ENCODE results near the gene TSPAN12.
"Not testable (repeated sequence)": the region's sequence is repeated elsewhere in the genome, so short reads cannot be mapped to it uniquely, and the experiment has no call there.

TSPAN12 gene

DNA sequence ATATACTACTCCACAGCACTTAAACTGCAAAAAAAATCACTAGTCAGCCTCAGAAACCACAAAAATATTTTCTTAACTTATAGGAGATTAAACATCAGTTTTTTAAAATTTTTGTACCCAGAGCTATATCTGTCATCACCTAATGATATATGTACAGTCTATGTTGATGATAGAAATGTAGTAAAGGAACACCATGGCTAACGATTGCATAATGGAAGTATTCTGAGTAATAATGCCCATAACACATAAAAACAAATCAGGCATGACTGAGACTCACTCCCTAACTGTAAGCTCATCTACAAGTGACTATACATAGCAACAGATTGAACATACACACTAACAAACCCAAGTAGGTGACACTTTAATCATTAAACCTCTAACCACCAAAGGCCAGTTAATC is 51.3 kb downstream of the TSPAN12 start:
- no peak for DNase-seq (ENCODE audit: low read depth in 3 of 3)

DNA sequence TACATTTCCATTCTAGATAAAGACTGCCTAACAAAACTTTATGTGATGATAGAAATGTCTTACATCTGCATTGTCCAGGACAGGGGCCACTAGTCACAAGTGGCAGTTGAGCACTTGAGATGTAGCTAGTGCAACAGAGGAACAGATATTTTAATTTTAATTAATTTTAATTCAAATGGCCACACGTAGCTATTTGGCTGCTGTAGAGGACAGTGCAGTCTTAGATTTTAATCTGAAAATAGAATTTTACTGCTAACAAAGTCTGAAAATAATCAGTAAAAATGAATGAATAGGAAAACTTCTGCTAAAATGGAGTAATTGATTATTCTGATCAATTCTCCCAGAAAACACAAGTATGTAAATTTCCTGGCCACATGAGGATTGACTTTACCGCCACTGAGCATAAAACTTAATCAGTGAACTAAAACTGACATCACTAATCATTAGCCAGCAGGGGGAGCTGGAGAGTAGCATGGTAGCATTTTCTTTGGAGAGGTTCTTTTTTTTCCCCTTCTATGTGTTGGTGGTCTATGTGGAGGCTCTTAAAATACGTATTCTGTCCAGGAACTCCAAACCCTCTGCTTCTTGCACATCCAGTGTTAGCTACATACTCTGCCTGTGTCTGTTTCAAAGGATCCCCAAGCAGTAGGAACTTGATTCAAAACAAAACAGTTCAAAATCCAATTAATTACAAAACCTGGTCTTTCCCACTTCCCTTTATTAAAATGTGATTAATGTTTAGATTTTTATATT is 52.1 kb downstream of the TSPAN12 start:
- peak; percentile 18 to 34 (median 19) for DNase-seq (ENCODE audit: low read depth in 3 of 3)

DNA sequence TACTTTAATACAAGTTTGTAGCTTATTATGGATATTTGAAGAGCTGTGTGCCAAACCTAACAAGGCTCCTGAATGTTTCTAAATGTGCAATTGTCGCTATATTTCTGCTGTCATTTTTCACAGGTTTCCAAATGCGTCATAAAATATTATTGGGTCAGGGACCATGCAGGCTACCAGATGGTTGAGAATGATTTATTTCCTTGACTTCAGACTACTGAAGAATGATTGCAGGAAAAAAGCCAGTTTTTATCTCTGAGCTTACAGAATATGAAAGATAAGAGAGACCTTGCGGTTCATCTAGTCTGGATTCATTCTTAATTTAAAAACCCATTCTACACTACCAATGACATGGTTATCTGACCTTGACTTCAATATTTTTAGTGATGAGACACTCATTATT is 55.2 kb downstream of the TSPAN12 start:
- DNase-seq (ENCODE audit: low read depth in 3 of 3), result no peak

DNA sequence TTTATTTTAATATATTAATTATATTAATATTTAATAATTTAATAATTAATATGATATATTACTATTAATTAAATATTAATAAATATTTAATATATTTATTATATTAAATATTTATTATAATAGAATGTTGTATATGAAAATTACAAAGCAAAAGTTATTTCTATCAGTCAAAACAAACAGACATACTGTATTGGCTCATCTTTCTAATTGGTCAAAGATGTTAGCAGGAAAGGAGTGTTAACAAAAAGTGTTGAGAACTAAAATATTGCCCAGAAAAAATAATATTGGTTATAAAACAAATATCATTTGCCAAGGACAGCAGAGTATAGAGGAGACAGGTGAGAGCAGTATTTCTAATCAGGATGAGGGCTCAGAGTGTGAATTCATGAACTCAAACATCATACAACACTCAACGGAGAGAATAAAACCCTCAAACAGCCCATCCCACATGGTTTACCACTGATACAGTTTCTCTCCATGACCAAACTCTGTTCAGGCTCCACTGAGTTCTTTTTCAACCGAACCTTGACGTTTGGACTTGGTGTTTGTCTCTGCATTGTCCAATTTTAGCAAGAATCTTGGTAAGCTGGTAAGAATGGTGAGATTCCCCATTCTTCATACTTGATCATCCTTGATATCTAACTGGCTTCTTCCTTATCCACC is 58.0 kb downstream of the TSPAN12 start:
- no peak for DNase-seq (ENCODE audit: low read depth in 3 of 3)

DNA sequence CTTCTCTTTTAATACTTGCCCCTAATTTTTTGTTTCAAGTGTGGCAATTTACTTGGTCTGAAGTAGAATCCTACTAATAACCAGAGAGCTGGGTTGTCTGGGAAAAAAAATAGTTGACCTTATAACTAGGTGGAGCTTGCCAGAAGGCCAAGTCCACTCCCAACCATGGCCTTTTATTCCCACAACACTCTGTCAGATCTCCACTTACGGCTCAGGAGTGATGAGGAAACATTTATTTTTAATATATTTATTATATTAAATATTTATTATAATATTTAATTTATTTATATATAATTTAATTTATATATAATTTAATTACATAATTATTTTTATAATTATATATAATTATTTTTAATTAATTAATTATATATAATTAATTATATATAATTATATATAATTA is 58.8 kb downstream of the TSPAN12 start:
- DNase-seq (ENCODE audit: low read depth in 3 of 3), result no peak

DNA sequence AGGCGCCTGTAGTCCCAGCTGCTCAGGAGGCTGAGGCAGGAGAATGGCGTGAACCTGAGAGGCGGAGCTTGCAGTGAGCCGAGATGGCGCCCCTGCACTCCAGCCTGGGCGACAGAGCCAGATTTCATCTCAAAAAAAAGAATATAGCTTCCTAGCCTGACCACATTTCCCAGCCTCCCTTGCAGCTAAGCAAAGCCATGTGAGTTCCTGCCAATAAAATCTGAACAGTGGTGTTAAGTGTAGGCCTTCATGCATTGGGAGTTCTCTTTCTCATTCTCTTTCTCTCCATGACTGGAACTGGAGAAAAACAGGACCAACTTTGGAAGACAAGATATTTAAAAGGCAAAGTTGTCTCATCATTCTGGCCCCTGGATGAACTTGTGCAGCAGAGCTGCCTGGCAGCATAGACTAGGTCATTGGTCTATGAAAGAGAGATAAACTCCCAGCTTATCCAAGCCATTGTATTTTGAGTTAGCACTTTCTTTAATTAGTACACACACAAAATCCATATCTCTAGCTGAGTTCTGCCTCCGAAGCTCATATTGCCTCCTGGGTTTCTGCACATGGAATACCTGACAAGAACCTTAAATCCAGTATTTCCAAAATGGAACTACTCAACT is 60.8 kb downstream of the TSPAN12 start:
- no peak for DNase-seq (ENCODE audit: low read depth in 3 of 3)

DNA sequence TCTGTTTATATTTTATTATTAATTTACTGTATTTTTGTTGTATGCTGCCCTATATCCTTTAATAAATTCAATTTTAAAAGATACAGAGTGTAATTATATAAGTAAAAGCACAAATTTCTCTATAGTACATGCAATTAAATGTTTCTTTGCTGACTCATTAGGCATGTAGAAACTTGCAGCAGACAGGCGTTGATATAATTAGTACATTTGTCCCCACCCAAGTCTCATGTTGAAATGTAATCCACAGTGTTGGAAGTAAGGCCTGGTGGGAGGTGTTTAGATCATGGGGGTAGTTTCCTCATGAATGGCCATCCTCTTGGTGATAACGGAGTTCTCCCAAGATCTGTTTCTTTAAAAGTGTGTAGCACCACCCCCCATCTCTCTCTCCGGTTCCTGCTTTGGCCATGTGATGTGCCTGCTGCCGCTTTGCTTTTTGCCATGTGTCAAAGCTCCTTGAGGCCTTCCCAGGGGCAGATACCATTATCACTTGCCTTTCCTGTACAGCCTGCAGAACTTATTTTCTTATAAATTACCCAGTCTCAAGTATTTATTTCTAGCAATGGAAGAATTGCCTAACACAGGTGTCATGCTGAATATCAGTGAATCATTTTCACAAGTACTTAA is 63.7 kb downstream of the TSPAN12 start:
- no peak for DNase-seq (ENCODE audit: low read depth in 3 of 3)

DNA sequence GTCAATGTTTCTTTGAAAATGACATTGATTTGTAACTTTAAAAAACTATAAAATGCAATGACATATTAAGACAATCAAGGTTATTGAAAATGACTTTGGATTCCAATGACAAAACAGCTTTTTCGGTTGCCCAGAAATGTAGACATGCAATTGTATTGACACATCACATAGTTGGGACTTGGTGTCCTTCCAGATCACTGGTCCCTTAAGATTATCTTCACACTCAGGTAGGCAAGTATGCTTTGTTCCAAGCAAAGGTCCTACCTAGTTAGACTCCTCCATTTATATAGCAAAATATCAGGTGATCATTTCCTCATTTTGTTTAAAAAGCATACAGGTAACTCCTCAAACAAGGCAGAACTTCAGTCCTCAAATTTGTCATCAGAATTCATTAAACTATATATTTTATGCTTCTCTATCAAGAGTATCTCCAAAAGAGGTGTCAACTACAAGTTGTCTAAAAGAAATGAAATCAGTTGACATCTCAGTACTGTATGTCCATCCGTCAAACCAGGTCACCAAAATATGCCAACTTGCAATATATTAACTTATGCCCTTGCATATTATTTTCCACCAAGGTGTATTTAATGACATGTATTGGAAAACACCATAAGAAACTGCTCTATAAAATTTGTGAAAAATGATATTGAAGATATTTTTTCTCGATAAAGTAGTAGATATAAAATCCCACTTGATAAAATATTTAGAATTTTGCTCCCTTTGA is 64.6 kb downstream of the TSPAN12 start:
- no peak for DNase-seq (ENCODE audit: low read depth in 3 of 3)

DNA sequence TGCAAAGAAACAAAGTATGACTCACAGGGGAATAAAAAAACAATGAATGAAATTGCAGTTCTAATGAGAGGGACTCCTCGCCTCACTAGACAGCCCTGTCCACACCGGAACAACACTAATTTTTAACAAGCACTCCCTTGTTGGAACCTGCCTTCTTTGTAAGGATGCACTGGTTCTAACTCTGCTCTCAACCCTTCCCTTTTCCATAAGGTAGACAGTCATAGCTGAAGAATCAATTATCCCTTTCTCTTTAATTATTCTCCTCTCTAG is 65.1 kb downstream of the TSPAN12 start:
- no peak for DNase-seq (ENCODE audit: low read depth in 3 of 3)

DNA sequence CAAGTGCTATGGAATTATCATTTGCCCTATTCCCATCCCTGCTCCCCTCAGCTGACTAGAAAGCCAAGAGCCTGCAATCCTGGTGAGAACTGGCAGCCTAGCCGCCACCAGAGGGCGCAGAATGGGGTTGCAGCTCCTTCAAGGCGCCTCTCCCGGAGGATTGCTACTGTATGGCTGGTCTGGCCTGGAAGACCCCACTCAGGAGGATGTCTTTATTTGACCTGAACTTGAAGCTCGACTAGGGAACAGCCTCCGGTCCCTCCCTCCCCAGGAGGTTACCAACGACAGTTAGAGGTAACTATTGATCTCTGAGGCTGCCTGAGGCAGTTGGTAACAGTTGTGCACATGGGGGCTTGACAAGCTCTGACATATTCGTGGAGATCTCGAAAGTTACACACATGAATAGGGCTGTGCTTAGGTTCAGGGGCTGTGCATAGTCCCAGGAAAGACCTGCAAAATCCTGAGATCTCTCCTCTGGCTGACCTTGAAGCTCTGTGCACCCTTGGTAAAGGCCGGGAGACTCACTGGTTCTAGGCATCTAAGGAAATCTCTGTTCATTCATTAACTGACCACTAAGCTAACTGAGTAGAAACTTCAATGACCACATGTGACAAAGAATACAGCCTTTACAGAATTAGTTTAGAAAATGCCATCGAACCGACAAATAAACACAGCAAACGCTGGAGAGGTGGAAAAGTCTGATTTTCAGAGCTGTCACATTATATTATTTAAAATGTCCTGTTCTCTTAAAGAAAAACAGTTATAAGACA is 65.7 kb downstream of the TSPAN12 start:
- DNase-seq (ENCODE audit: low read depth in 3 of 3), result peak; percentile 42 to 63 (median 43)

DNA sequence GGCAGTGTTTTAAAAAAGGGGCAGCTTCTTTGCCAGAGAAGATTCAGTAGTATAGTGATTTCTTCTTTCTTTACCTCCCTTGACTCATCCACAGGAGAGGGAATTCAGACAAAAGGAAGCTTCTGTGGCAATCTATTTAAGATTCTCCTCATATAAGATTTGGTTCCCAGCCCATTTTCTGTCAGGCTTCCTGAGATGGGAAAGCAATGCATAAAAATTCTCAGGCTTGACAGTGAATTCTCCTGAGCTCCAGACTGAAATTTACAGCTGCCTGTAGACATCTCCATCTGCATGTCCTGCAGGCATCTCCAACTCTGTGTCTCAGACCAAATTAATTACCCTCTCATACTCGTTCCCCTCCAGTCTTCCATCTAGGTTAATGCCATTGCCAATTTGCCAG is 72.8 kb downstream of the TSPAN12 start:
- no peak for DNase-seq (ENCODE audit: low read depth in 3 of 3)

DNA sequence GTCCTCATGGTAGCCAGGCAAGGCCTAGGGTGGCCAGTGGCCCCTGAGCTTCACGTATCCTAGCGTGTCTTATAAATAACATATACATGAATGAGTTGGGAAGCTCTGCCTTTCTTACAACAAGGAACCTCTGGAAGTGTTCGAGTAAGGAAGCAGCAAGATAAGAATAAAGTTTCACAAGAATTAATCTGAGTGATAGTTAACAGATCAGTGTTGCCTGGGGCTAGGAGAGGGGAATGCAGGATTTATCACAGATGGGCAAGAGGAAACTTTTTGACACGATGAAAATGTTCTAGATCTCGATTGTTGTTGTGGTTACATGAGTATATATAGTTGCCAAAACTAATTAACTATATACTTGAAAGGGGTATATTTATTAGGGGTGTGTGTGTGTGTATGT is 74.2 kb downstream of the TSPAN12 start:
- no peak for DNase-seq (ENCODE audit: low read depth in 3 of 3)

DNA sequence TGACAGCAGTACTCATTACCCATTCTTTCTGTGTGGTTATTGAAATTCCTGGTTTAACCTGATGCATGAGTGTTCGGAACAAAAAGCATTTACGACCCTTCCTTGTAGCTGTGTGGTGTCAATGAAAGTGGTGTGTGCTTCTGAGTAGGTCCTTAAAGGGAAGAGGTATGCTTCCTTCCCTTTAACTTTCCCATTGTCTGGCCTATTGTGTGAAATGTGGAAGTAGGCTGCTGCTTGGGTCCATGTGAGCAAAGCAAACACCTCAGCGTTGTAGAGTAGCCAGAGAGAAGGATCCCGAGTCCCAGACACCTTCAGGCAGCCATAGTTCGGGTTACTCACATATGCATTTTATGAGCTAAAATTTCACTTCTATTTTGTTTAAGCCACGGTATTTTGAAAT is 74.7 kb downstream of the TSPAN12 start:
- no peak for DNase-seq (ENCODE audit: low read depth in 3 of 3)

DNA sequence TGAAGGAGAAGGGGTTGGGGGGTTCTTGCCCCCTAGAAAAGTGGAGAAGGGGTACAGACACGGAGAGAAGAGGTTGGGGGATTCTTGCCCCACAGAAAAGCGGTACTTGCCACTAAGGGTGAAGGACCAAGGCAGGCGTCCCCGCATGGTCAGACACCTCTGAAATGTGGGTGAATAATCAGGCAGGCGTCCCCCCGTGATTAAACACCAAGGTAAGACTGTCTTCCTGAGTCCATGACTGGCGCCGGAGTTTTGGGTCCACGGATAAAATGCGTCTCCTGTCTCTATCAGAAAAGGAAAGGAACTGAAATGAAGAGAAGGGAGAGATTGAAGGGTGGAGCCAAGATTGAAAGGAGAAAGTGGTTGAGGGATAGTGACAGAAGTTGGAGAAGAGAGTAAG is 76.0 kb downstream of the TSPAN12 start:
- DNase-seq (ENCODE audit: low read depth in 3 of 3), result not testable (repeated sequence)

DNA sequence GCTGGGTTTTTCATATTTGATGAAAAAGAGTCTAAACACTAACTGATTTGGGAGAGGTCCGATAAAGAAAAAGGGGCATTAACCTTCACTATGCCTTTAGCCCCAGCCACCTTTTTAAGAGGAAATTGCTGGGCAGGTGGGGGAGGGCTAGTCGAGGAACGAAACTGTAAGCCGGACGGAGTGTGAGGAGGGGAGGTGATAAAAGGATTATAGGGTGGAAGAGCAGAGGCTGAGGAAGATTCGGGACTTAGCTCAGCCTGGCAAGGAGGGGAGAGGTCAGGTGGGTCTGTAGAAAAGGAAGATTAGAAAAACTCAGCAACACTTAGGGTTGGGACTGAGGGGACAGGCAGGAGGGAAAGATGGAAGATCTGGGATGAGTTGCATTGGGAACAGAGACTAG is 77.0 kb downstream of the TSPAN12 start:
- no peak for DNase-seq (ENCODE audit: low read depth in 3 of 3)

DNA sequence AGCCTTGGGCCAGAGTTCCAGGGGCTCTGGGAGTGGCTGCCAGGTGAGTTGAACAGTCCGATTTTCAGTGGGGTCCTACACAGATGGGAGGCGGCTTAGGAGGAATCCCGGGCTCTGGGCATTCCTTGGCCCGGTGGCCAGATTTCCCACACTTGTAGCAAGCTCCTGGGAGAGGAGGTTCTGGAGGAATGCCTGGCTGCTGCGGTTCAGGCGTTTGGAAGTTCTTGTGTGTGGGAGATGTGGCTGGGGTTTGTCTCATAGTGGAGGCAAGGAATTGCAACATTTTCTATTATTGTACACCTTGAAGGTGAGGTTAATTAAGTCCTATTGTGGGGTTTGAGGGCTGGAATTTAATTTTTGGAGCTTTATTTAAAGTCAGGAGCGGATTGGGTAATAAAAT is 77.5 kb downstream of the TSPAN12 start:
- not testable (repeated sequence) for DNase-seq (ENCODE audit: low read depth in 3 of 3)

DNA sequence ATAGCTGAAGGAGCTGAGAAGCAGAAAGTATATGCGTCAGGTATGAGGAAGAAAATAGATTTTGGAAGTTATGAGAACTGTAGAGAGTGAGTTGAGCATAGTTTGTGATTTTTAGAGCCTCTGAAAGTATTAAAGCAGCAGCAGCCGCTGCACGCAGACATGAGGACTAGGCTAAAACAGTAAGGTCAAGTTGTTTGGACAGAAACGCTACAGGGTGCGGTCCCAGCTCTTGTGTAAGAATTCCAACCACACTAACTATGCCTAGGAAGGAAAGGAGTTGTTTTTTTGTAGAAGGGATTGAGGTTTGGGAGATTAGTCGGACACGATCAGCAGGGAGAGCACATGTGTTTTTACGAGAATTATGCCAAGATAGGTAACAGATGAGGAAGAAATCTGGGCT is 78.9 kb downstream of the TSPAN12 start:
- DNase-seq (ENCODE audit: low read depth in 3 of 3), result not testable (repeated sequence)

DNA sequence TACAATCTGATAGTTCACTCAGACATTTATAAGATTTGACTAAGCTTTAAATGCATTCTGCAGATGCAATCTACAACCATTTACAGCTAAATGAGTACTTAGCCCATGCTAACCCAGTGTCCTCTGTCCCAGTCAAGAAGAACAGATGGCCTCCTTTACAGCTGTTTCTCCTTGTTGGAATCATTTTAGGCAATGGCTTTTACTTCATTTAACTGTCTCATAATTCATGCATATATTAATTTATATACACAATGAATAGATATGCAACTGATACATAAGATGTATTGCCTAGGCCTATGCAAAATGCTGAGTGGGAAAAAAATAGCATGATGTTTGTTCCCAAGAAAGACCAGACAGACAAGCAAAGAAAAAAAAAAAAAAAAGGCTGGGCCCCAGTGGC is 82.2 kb downstream of the TSPAN12 start:
- DNase-seq (ENCODE audit: low read depth in 3 of 3), result no peak

DNA sequence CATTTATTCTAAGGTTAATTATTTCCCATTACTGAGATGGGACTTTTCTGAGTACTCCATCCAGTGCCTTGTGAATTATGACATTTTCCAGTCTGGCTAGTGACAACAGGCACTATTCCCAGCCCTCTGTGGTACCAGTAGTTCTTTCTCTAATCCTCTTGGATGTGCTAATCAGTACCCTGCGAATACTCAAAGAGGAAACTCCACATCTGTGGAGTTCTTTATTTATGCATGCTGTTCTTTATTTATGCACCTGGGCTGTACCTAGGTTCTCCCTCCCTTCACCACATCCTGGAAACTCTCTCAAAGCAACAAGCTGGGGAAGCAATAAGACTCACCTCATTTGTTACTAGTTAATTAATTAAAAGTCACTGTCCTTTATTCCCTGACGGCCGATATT is 83.5 kb downstream of the TSPAN12 start:
- DNase-seq (ENCODE audit: low read depth in 3 of 3), result no peak

DNA sequence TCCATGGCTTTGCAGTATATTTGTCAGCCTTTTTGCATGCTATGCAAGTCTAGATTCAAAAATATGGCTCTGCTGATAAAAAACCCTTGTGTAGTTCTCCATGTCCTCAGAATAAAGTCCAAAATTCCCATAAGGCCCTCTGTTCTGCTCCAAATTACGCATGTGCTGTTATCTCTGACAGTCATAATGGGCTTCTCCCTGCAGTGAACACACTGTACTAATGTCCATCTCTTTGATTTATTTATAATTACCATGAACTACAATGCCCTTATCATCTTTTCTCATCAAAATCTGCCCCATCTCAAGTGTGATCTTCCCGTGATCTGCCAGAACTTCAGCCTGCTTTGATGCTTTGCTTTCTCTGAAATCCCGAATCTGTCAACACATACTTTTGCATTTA is 87.7 kb downstream of the TSPAN12 start:
- DNase-seq (ENCODE audit: low read depth in 3 of 3), result no peak

DNA sequence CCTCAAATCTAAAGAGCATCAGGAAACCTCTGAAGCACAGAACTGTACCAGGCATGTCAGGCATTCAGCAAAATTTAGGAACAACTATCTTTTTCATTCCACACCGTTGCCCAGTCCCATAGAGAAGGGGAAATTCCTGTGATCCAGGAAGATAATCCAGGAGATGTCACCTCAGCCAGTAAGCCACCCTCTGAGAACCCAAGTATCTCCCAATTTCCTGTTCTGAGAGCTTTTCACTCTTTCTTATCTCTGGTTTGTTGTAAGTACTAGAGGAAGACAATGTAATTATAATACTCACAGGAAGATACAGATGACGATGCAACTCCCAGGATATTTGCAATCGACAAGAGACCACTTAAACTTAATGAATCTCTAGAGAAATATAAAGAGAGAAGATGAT is 97.1 kb downstream of the TSPAN12 start:
- DNase-seq (ENCODE audit: low read depth in 3 of 3), result no peak

DNA sequence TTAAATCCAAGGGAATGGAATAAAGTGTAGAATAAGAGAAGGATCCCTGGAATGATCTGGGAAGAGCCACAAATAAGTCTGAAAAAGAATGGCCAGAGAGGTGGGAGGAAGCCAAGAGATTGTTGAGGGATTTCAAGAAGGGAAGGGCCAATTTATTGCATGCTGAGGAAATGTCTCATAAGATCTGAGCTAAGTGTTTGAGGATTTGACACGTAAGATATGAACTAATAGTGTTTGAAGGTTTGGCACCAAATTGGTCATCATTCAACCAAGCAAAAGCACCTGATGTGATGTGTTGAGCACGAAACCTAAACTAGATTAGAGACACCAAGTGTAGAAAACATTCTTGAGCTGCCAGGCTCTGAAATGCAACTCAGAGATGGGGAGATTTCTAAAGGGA is 97.9 kb downstream of the TSPAN12 start:
- DNase-seq (ENCODE audit: low read depth in 3 of 3), result no peak
